ENCODE data around the gene UPK3A. TPM values are rescaled to one million over a fixed set of nuclear protein-coding genes. Genes with fewer than 3 reads are reported as not detected.
A peak's percentile ranks its signal among the peaks of the same experiment; 100 is the strongest.

UPK3A gene
- total RNA-seq, 1 experiment from 2014 or later = not detected

GRCh38 chr22:45302751-45303150, 18.0 kb downstream of the UPK3A start:
- in situ Hi-C loops (cut with HindIII; ENCODE audit: low sequenced_read_pairs) = no loop called here
- no peak for DNase-seq (ENCODE audit: low spot score)

- in situ Hi-C loops (cut with HindIII; ENCODE audit: low sequenced_read_pairs) = no loop called here
Observed at GRCh38 chr22:45303181-45303580, 18.4 kb downstream of the UPK3A start.

GRCh38 chr22:45304971-45305370, 20.2 kb downstream of the UPK3A start:
- DNase-seq (ENCODE audit: low spot score) = no peak
- in situ Hi-C loops (cut with HindIII; ENCODE audit: low sequenced_read_pairs) = no loop called here

More at GRCh38 chr22:45303181-45303580, 18.4 kb downstream of the UPK3A start:
- DNase-seq (ENCODE audit: low spot score) = no peak

- in situ Hi-C loops (cut with HindIII; ENCODE audit: low sequenced_read_pairs) = no loop called here
- no peak for DNase-seq (ENCODE audit: low spot score)
Observed at GRCh38 chr22:45305456-45306075, 20.8 kb downstream of the UPK3A start.

GRCh38 chr22:45306139-45306538, 21.4 kb downstream of the UPK3A start:
- in situ Hi-C loops (cut with HindIII; ENCODE audit: low sequenced_read_pairs) = no loop called here
- no peak for DNase-seq (ENCODE audit: low spot score)

GRCh38 chr22:45308391-45308956, 23.7 kb downstream of the UPK3A start:
- in situ Hi-C loops (cut with HindIII; ENCODE audit: low sequenced_read_pairs) = no loop called here
- DNase-seq (ENCODE audit: low spot score) = no peak

GRCh38 chr22:45308957-45309421, 24.2 kb downstream of the UPK3A start:
- DNase-seq (ENCODE audit: low spot score) = no peak
- in situ Hi-C loops (cut with HindIII; ENCODE audit: low sequenced_read_pairs) = no loop called here

GRCh38 chr22:45309422-45310227, 24.9 kb downstream of the UPK3A start, which contains the start of gene FAM118A:
Gene FAM118A (plus strand): TSS chr22:45309934. CDS start chr22:45322380, 12,446 bp downstream.
- DNase-seq (ENCODE audit: low spot score) = peak; percentile 94
- in situ Hi-C loops (cut with HindIII; ENCODE audit: low sequenced_read_pairs) = no loop called here

- peak; percentile 8 for DNase-seq (ENCODE audit: low spot score)
- in situ Hi-C loops (cut with HindIII; ENCODE audit: low sequenced_read_pairs) = no loop called here
Observed at GRCh38 chr22:45310331-45310976, 25.7 kb downstream of the UPK3A start.

GRCh38 chr22:45310977-45311531, 26.3 kb downstream of the UPK3A start:
- in situ Hi-C loops (cut with HindIII; ENCODE audit: low sequenced_read_pairs) = no loop called here

GRCh38 chr22:45312415-45312814, 27.7 kb downstream of the UPK3A start:
- no peak for DNase-seq (ENCODE audit: low spot score)
- in situ Hi-C loops (cut with HindIII; ENCODE audit: low sequenced_read_pairs) = no loop called here

More at GRCh38 chr22:45310977-45311531, 26.3 kb downstream of the UPK3A start:
- DNase-seq (ENCODE audit: low spot score) = no peak

- no peak for DNase-seq (ENCODE audit: low spot score)
- in situ Hi-C loops (cut with HindIII; ENCODE audit: low sequenced_read_pairs) = no loop called here
Observed at GRCh38 chr22:45312856-45313255, 28.1 kb downstream of the UPK3A start.

GRCh38 chr22:45314054-45314721, 29.4 kb downstream of the UPK3A start:
- no peak for DNase-seq (ENCODE audit: low spot score)
- in situ Hi-C loops (cut with HindIII; ENCODE audit: low sequenced_read_pairs) = no loop called here

GRCh38 chr22:45314786-45315185, 30.0 kb downstream of the UPK3A start:
- in situ Hi-C loops (cut with HindIII; ENCODE audit: low sequenced_read_pairs) = no loop called here
- no peak for DNase-seq (ENCODE audit: low spot score)

- in situ Hi-C loops (cut with HindIII; ENCODE audit: low sequenced_read_pairs) = no loop called here
- DNase-seq (ENCODE audit: low spot score) = no peak
Observed at GRCh38 chr22:45316796-45317526, 32.2 kb downstream of the UPK3A start.

- in situ Hi-C loops (cut with HindIII; ENCODE audit: low sequenced_read_pairs) = no loop called here
- DNase-seq (ENCODE audit: low spot score) = peak; percentile 71
Observed at GRCh38 chr22:45317551-45318167, 32.9 kb downstream of the UPK3A start.

- in situ Hi-C loops (cut with HindIII; ENCODE audit: low sequenced_read_pairs) = no loop called here
- DNase-seq (ENCODE audit: low spot score) = peak; percentile 78
Observed at GRCh38 chr22:45318168-45318557, 33.4 kb downstream of the UPK3A start.

Measured in G401 (cell line).